IMR-90 (cell line): ENCODE data around the gene SMIM14. TPM values are rescaled to one million over a fixed set of nuclear protein-coding genes. Genes with fewer than 3 reads are reported as not detected.
A peak's percentile ranks its signal among the peaks of the same experiment; 100 is the strongest.

Experiments
- ATAC-seq: fragments of 200-7000 bp; cut with Tn5 transposase; 2 replicates; pipeline ENCODE4 v1.9.1; 2020; ENCODE audit warnings: low read depth, mild to moderate bottlenecking, moderate library complexity
- BruUV-seq: library from RNA; stranded (reverse); fragments of 400-500 nt; replicated peaks from 2 replicates; lab custom pipeline; 2021; lab: Mats Ljungman, UMichigan
- CTCF ChIA-PET: fragments of 300-600 bp; formaldehyde crosslinking; extraction: SDS; loops from one replicate; lab custom pipeline; 2021; ENCODE audit warnings: antibody characterized with exemption; lab: Yijun Ruan, JAX
- POLR2A ChIA-PET: fragments of 300-600 bp; sonication (Branson Sonifier 250); formaldehyde crosslinking; loops from one replicate; lab custom pipeline; 2022; ENCODE audit warnings: antibody characterized with exemption; ENCODE audit not compliant: unreplicated experiment; lab: Charles Lee
- DNase-seq: peaks from one replicate; pipeline ENCODE4 v3.0.0; 2013
- H2AFZ ChIP-seq: replicated peaks from 2 replicates; pipeline ENCODE3; 2013; ENCODE audit warnings: low read length, mild to moderate bottlenecking; ENCODE audit not compliant: poor library complexity
- H2AK5ac ChIP-seq: 2 replicates; pipeline ENCODE4 v1.6.1; 2013; ENCODE audit warnings: low read depth, low read length, inconsistent platforms
- H2AK9ac ChIP-seq: replicated peaks from 2 replicates; pipeline ENCODE3; 2013; ENCODE audit warnings: mild to moderate bottlenecking, low read depth, low read length, moderate library complexity; ENCODE audit not compliant: poor library complexity
- H2BK120ac ChIP-seq: 2 replicates; pipeline ENCODE4 v1.6.1; 2013; ENCODE audit warnings: low read depth, low read length, inconsistent platforms
- H2BK15ac ChIP-seq: 3 replicates; pipeline ENCODE4 v1.6.1; 2013; ENCODE audit warnings: low read depth, low read length, inconsistent platforms
- H2BK20ac ChIP-seq: 2 replicates; pipeline ENCODE4 v1.6.1; 2013; ENCODE audit warnings: low read depth, mild to moderate bottlenecking, inconsistent platforms, low read length, moderate library complexity
- H2BK5ac ChIP-seq: 2 replicates; pipeline ENCODE4 v1.6.1; 2013; ENCODE audit warnings: mild to moderate bottlenecking, low read depth, low read length, inconsistent platforms; ENCODE audit not compliant: poor library complexity, severe bottlenecking
- H3K14ac ChIP-seq: replicated peaks from 2 replicates; pipeline ENCODE4 v1.6.1; 2013; ENCODE audit warnings: low read depth, low read length, inconsistent platforms
- H3K18ac ChIP-seq: 2 replicates; pipeline ENCODE4 v1.6.1; 2013; ENCODE audit warnings: low read depth, low read length, control low read depth
- H3K23ac ChIP-seq: 2 replicates; pipeline ENCODE4 v1.6.1; 2013; ENCODE audit warnings: low read depth, low read length, inconsistent platforms
- H3K27ac ChIP-seq: 2 replicates; pipeline ENCODE4 v1.5.1; 2013; ENCODE audit warnings: mild to moderate bottlenecking, control low read depth, low read length; ENCODE audit not compliant: insufficient read depth
- H3K27me3 ChIP-seq: 2 replicates; pipeline ENCODE4 v1.6.1; 2013; ENCODE audit warnings: low read length; ENCODE audit not compliant: control insufficient read depth, insufficient read depth
- H3K36me3 ChIP-seq: 2 replicates; pipeline ENCODE4 v1.6.1; 2013; ENCODE audit warnings: low read length, mixed read lengths; ENCODE audit not compliant: control insufficient read depth, insufficient read depth
- H3K4ac ChIP-seq: 2 replicates; pipeline ENCODE4 v1.6.1; 2013; ENCODE audit warnings: low read depth, low read length, inconsistent platforms
- H3K4me1 ChIP-seq: 2 replicates; pipeline ENCODE4 v1.6.1; 2013; ENCODE audit warnings: low read length, mixed read lengths; ENCODE audit not compliant: control insufficient read depth, insufficient read depth
- H3K4me2 ChIP-seq: 2 replicates; pipeline ENCODE4 v1.6.1; 2013; ENCODE audit warnings: low read depth, mild to moderate bottlenecking, control low read depth, low read length, moderate library complexity
- H3K4me3 ChIP-seq: 2 replicates; pipeline ENCODE4 v1.5.1; 2013; ENCODE audit warnings: low read depth, mild to moderate bottlenecking, control low read depth, low read length, moderate library complexity; ENCODE audit not compliant: insufficient read depth
- H3K56ac ChIP-seq: 2 replicates; pipeline ENCODE4 v1.6.1; 2013; ENCODE audit warnings: low read length, inconsistent platforms; ENCODE audit not compliant: insufficient read depth; ENCODE audit errors: extremely low read depth
- H3K79me1 ChIP-seq, 2 experiments: 2 replicates each; pipeline ENCODE4 v1.6.1; 2013; ENCODE audit warnings: low read length in 2 of 2, inconsistent platforms in 1 of 2, low read depth in 1 of 2
- H3K9ac ChIP-seq: 2 replicates; pipeline ENCODE4 v1.6.1; 2013; ENCODE audit warnings: low read depth, low read length, control low read depth
- H3K9me1 ChIP-seq: 2 replicates; pipeline ENCODE4 v1.6.1; 2013; ENCODE audit warnings: low read length, inconsistent platforms; ENCODE audit not compliant: insufficient read depth
- H3K9me3 ChIP-seq: 2 replicates; pipeline ENCODE4 v1.6.1; 2013; ENCODE audit warnings: low read length; ENCODE audit not compliant: control insufficient read depth, insufficient read depth
- H4K20me1 ChIP-seq: 2 replicates; pipeline ENCODE4 v1.6.1; 2013; ENCODE audit warnings: low read length, inconsistent platforms; ENCODE audit not compliant: insufficient read depth
- H4K5ac ChIP-seq: 2 replicates; pipeline ENCODE4 v1.6.1; 2013; ENCODE audit warnings: mild to moderate bottlenecking, low read depth, low read length, control low read depth
- H4K8ac ChIP-seq, 2 experiments: 2 replicates each; pipeline ENCODE4 v1.6.1; 2013; ENCODE audit warnings: low read depth in 2 of 2, low read length in 2 of 2, control low read depth in 1 of 2, inconsistent platforms in 1 of 2
- H4K91ac ChIP-seq: 2 replicates; pipeline ENCODE4 v1.6.1; 2013; ENCODE audit warnings: low read depth, low read length, inconsistent platforms; ENCODE audit not compliant: insufficient read depth
- CEBPB ChIP-seq: IDR thresholded peaks from 2 replicates; pipeline ENCODE4 v1.6.1; 2012; ENCODE audit warnings: low read depth, low read length, improper control_type of control experiment
- CHD1 ChIP-seq: IDR thresholded peaks from 2 replicates; pipeline ENCODE4 v1.6.1; 2012; ENCODE audit warnings: low read depth, low read length, improper control_type of control experiment
- ELK1 ChIP-seq: fragments of 150-350 bp; IDR thresholded peaks from 2 replicates; pipeline ENCODE4 v1.6.1; 2016; ENCODE audit warnings: low read depth, mild to moderate bottlenecking, low read length, moderate library complexity, borderline replicate concordance
- MAFK ChIP-seq: IDR thresholded peaks from 2 replicates; pipeline ENCODE4 v1.6.1; 2012; ENCODE audit warnings: low read depth, low read length, improper control_type of control experiment
- MXI1 ChIP-seq: IDR thresholded peaks from 2 replicates; pipeline ENCODE4 v1.6.1; 2012; ENCODE audit warnings: low read depth, mild to moderate bottlenecking, low read length, moderate library complexity, borderline replicate concordance
- POLR2A ChIP-seq: IDR thresholded peaks from 2 replicates; pipeline ENCODE4 v1.6.1; 2012; ENCODE audit warnings: mild to moderate bottlenecking, low read depth, low read length
- RAD21 ChIP-seq: IDR thresholded peaks from 2 replicates; pipeline ENCODE4 v1.6.1; 2012; ENCODE audit warnings: low read length, improper control_type of control experiment
- RCOR1 ChIP-seq: IDR thresholded peaks from 2 replicates; pipeline ENCODE4 v1.6.1; 2012; ENCODE audit warnings: mild to moderate bottlenecking, low read length, improper control_type of control experiment; ENCODE audit not compliant: insufficient replicate concordance
- RFX5 ChIP-seq: IDR thresholded peaks from 2 replicates; pipeline ENCODE4 v1.8.0; 2012; ENCODE audit warnings: low read depth, mild to moderate bottlenecking, low read length, moderate library complexity
- SMC3 ChIP-seq: fragments of 150-350 bp; IDR thresholded peaks from 2 replicates; pipeline ENCODE4 v1.6.1; 2016; ENCODE audit warnings: low read depth, mild to moderate bottlenecking, antibody characterized with exemption, low read length, moderate library complexity
- WGBS, 2 experiments: methylation state at CpG; one replicate each; pipeline versions ENCODE4 v1.1.5 to v1.1.7; 2013; ENCODE audit warnings: missing lambda C conversion rate in 2 of 2; ENCODE audit not compliant: insufficient read length in 1 of 2; ENCODE audit errors: extremely low coverage in 2 of 2; 5-methylcytosine and 5-hydroxymethylcytosine counted together
- dilution Hi-C: fragments of 300-500 bp; cut with HindIII; formaldehyde crosslinking; loops from one replicate; pipeline ENCODE4 v1.14.3; 2018; ENCODE audit warnings: low sequenced_read_pairs; ENCODE audit not compliant: unreplicated experiment
- in situ Hi-C: fragments of 300-500 bp; cut with MboI; formaldehyde crosslinking; loops from 3 replicates; pipeline ENCODE4 v1.14.3; 2019; ENCODE audit warnings: low sequenced_read_pairs, inconsistent platforms, mixed read lengths
- intact Hi-C: fragments of 100-400 bp; cut with micrococcal nuclease; formaldehyde crosslinking; loops from 2 replicates; pipeline ENCODE4 v1.10.0; 2022
- polyA plus RNA-seq, 3 experiments: library from polyadenylated mRNA; depleted of rRNA; stranded (reverse); fragments of >200 nt; gene quantifications; 2 replicates each; pipeline ENCODE4 v1.2.3, GENCODE V29; 2012; ENCODE audit warnings: low replicate concordance in 1 of 3
- total RNA-seq: library from RNA; depleted of rRNA; stranded (reverse); fragments of >200 nt; gene quantifications from 2 replicates; pipeline ENCODE4 v1.2.3, GENCODE V29; 2012
- TF ChIP-seq, protein P1 (sequence below): fragments of 150-350 bp; IDR thresholded peaks from 2 replicates; pipeline ENCODE4 v1.6.1; 2017; ENCODE audit warnings: mild to moderate bottlenecking, antibody characterized with exemption, low read length, low read depth
- TF ChIP-seq, protein P2 (sequence below): conservative IDR thresholded peaks from 2 replicates; pipeline ENCODE4 v1.5.1; 2012; ENCODE audit warnings: mild to moderate bottlenecking, low read depth, low read length, improper control_type of control experiment

The SMIM14 gene
- total and polyA plus RNA-seq, 2 of the 4 experiments (the other 2 are of a cell fraction): 15.6 to 20.9 TPM

DNA sequence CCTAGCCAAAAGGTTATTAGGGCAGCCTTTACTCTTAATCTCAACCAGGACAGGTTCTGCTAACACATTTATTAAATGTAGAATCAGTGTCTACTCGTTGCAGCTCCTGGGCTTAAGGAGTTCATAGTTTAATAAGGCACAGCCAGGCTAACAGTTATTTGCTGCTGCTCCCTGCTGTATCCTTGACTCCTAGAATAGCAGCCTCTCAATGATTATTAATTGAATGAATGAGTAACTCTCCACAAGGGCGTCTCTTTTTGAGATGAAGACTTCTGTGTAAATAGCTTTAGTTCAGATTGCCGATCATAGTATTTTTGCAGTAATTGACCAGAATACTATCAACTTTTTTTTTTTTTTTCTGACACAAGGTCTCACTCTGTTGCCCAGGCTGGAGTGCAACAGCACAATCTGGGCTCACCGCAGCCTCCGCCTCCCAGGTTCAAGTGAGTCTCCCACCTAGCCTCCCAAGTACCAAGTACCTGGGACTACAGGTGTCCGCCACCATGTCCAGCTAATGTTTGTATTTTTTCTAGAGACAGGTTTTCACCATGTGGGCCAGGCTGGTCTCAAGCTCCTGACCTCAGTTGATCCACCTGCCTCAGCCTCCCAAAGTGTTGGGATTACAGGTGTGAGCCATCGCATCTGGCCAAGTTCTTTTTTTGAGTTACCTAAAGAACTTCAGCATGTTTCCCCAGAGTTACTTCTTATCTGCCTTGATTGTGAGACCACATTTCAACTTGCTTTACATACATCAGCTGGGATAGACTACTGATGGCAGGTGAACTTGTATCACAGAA lies 114.3 kb downstream of the SMIM14 start:
- Histone ChIP-seq H3K14ac (no peak overlapping the region), H3K4me1 (peaks cover 9% of the 10 kb centered on the region), H2BK15ac (no peak overlapping the region), H4K91ac (no peak overlapping the region), H4K20me1 (peaks cover 23% of the 10 kb centered on the region; the same call in 1 of the 2 replicates), H3K9me1 (peaks cover 9% of the 10 kb centered on the region; the same call in 1 of the 2 replicates), H3K4me2 (no peak overlapping the region; the same call in 1 of the 2 replicates), H4K8ac (no peak overlapping the region), H3K4me3 (no peak overlapping the region), H3K79me1 (peaks cover 7 to 51% of the 10 kb centered on the region in 2 experiments), H4K5ac (no peak overlapping the region), H2BK5ac (no peak overlapping the region), H3K4ac (no peak overlapping the region), H3K56ac (no peak overlapping the region), H3K23ac (peak overlapping the region; percentile 51), H2AFZ (no peak overlapping the region), H3K36me3 (peaks cover 6% of the 10 kb centered on the region; the same call in 1 of the 2 replicates), H3K27me3 (no peaks in the 10 kb centered on the region), H3K27ac (no peak overlapping the region), H3K9me3 (no peaks in the 10 kb centered on the region), H2BK20ac (no peak overlapping the region), H3K9ac (no peak overlapping the region), H2BK120ac (no peak overlapping the region), H2AK5ac (no peak overlapping the region), H3K18ac (no peak overlapping the region), H2AK9ac (no peak overlapping the region)
- DNase-seq: no peak
- ChIA-PET POLR2A (no interaction called here), CTCF (interaction anchor here (0.6 kb wide), 1 partner anchor 125 kb away, joined by 4 read pairs; no protein-coding TSS in a partner anchor)
- in situ Hi-C loops (loop anchor here (10.0 kb wide), 1 partner anchor 110 kb away; the partner anchor contains the start of gene SMIM14), intact Hi-C loops (no loop called here), dilution Hi-C loops (no loop called here)
- BruUV-seq: no TSS peak
- no CpG with 5 or more reads among the region's 7 CpGs for WGBS, 2 experiments
- TF ChIP-seq MAFK (no peak), RFX5 (no peak), CEBPB (no peak), RAD21 (no peak), SMC3 (no peak), CHD1 (no peak), ELK1 (no peak), RCOR1 (no peak), POLR2A (no peak), MXI1 (no peak)
- TF ChIP-seq, protein P1, sequence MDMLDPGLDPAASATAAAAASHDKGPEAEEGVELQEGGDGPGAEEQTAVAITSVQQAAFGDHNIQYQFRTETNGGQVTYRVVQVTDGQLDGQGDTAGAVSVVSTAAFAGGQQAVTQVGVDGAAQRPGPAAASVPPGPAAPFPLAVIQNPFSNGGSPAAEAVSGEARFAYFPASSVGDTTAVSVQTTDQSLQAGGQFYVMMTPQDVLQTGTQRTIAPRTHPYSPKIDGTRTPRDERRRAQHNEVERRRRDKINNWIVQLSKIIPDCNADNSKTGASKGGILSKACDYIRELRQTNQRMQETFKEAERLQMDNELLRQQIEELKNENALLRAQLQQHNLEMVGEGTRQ: no peak
- TF ChIP-seq, protein P2, sequence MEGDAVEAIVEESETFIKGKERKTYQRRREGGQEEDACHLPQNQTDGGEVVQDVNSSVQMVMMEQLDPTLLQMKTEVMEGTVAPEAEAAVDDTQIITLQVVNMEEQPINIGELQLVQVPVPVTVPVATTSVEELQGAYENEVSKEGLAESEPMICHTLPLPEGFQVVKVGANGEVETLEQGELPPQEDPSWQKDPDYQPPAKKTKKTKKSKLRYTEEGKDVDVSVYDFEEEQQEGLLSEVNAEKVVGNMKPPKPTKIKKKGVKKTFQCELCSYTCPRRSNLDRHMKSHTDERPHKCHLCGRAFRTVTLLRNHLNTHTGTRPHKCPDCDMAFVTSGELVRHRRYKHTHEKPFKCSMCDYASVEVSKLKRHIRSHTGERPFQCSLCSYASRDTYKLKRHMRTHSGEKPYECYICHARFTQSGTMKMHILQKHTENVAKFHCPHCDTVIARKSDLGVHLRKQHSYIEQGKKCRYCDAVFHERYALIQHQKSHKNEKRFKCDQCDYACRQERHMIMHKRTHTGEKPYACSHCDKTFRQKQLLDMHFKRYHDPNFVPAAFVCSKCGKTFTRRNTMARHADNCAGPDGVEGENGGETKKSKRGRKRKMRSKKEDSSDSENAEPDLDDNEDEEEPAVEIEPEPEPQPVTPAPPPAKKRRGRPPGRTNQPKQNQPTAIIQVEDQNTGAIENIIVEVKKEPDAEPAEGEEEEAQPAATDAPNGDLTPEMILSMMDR: no peak
- ATAC-seq: no peak
